HCT116 (cell line): ENCODE results near the gene ZNF521.

Experiments
- CTCF ChIP-seq, 3 experiments: fragments of 200-600 bp in 1 of 3; sonication (generic) in 1 of 3; IDR thresholded peaks in 2 of 3; conservative IDR thresholded peaks in 1 of 3; 2 replicates each; pipeline ENCODE4 v1.5.1; 2012 to 2017; ENCODE audit warnings: low read depth in 2 of 3, low read length in 2 of 3, antibody characterized with exemption in 1 of 3, borderline replicate concordance in 1 of 3, control low read depth in 1 of 3, mild to moderate bottlenecking in 1 of 3, mixed read lengths in 1 of 3, mixed run types in 1 of 3, moderate library complexity in 1 of 3; ENCODE audit not compliant: insufficient read depth in 1 of 3
- EZH2 ChIP-seq: fragments of 200-600 bp; sonication (generic); IDR thresholded peaks from 2 replicates; pipeline ENCODE4 v1.6.1; 2017; ENCODE audit warnings: antibody characterized with exemption, mixed run types
- JUND ChIP-seq: IDR thresholded peaks from 2 replicates; pipeline ENCODE4 v1.6.1; 2012
- MAX ChIP-seq: IDR thresholded peaks from 2 replicates; pipeline ENCODE4 v1.6.1; 2012
- POLR2A ChIP-seq: IDR thresholded peaks from 2 replicates; pipeline ENCODE4 v1.7.0; 2011; ENCODE audit warnings: borderline replicate concordance; ENCODE audit not compliant: insufficient read depth, insufficient read length; ENCODE audit errors: extremely low read depth
- POLR2AphosphoS5 ChIP-seq: IDR thresholded peaks from 2 replicates; pipeline ENCODE4 v1.6.1; 2011; ENCODE audit warnings: mild to moderate bottlenecking, low read depth, low read length, moderate library complexity
- RAD21 ChIP-seq: IDR thresholded peaks from 2 replicates; pipeline ENCODE4 v1.6.1; 2012; ENCODE audit warnings: low read depth, mild to moderate bottlenecking
- TCF7L2 ChIP-seq: IDR thresholded peaks from 2 replicates; pipeline ENCODE4 v1.7.0; 2011; ENCODE audit warnings: borderline replicate concordance, inconsistent platforms; ENCODE audit not compliant: insufficient read depth, insufficient read length; ENCODE audit errors: extremely low read depth
- YY1 ChIP-seq: IDR thresholded peaks from 2 replicates; pipeline ENCODE4 v1.6.1; 2011; ENCODE audit warnings: low read length, low read depth, moderate library complexity, mild to moderate bottlenecking; ENCODE audit not compliant: insufficient replicate concordance; ENCODE audit errors: extremely low read depth
- ZBTB33 ChIP-seq: IDR thresholded peaks from 2 replicates; pipeline ENCODE4 v1.6.1; 2011; ENCODE audit warnings: mild to moderate bottlenecking, low read length, moderate library complexity; ENCODE audit not compliant: insufficient replicate concordance; ENCODE audit errors: extremely low read depth
- ZFX ChIP-seq: fragments of 450-650 bp; IDR thresholded peaks from 2 replicates; pipeline ENCODE4 v1.6.1; 2017
- ZNF274 ChIP-seq: fragments of 200-500 bp; sonication (Bioruptor generic); IDR thresholded peaks from 2 replicates; pipeline ENCODE4 v1.6.1; 2014; ENCODE audit warnings: mild to moderate bottlenecking, low read depth, low read length, inconsistent platforms

GRCh38 chr18:25125680-25126079 lies 226.3 kb downstream of the ZNF521 start:
- no peak for TF ChIP-seq POLR2AphosphoS5
- TF ChIP-seq YY1 = no peak
- TF ChIP-seq CTCF (IDR thresholded peaks at IDR 0.05 in 2 of 3, conservative IDR thresholded peaks at IDR 0.05 in 1 of 3; ENCODE audit: borderline replicate concordance in 1 of 3, insufficient read depth in 1 of 3, low read depth in 2 of 3, low read length in 2 of 3) = no peak
- no peak for TF ChIP-seq ZBTB33
- no peak for TF ChIP-seq POLR2A
- no peak for TF ChIP-seq ZFX
- TF ChIP-seq JUND = no peak
- TF ChIP-seq EZH2 = no peak
- no peak for TF ChIP-seq TCF7L2
- TF ChIP-seq ZNF274 = no peak
- no peak for TF ChIP-seq MAX
- no peak for TF ChIP-seq RAD21
